K562 (cell line): ENCODE data around the gene RNF215. TPM values are rescaled to one million over a fixed set of nuclear protein-coding genes. Genes with fewer than 3 reads are reported as not detected.

Source experiments
- ARHGAP35 ChIP-seq: fragments of 450-650 bp; IDR thresholded peaks from 2 replicates; pipeline ENCODE4 v1.6.1; 2018; ENCODE audit not compliant: partially characterized antibody
- ASH1L ChIP-seq: fragments of 450-650 bp; IDR thresholded peaks from 2 replicates; pipeline ENCODE4 v1.6.1; 2018; ENCODE audit warnings: borderline replicate concordance, mild to moderate bottlenecking, low read depth; ENCODE audit not compliant: partially characterized antibody
- BCOR ChIP-seq: fragments of 450-650 bp; IDR thresholded peaks from 2 replicates; pipeline ENCODE4 v1.6.1; 2016
- CCNT2 ChIP-seq: IDR thresholded peaks from 2 replicates; pipeline ENCODE4 v1.6.1; 2011; ENCODE audit warnings: borderline replicate concordance, low read depth, mild to moderate bottlenecking, moderate library complexity, mixed read lengths, low read length; ENCODE audit not compliant: insufficient read length; ENCODE audit errors: extremely low read depth
- COPS2 ChIP-seq: fragments of 450-650 bp; conservative IDR thresholded peaks from 2 replicates; pipeline ENCODE4 v1.6.1; 2016; ENCODE audit warnings: mild to moderate bottlenecking, moderate library complexity
- CREB3L1 ChIP-seq: fragments of 450-650 bp; IDR thresholded peaks from 2 replicates; pipeline ENCODE4 v1.6.1; 2014; ENCODE audit warnings: low read depth, mild to moderate bottlenecking, moderate library complexity, borderline replicate concordance
- FOXA1 ChIP-seq: fragments of 450-650 bp; IDR thresholded peaks from 2 replicates; pipeline ENCODE4 v1.6.1; 2016; ENCODE audit warnings: mild to moderate bottlenecking, borderline replicate concordance
- GTF2E2 ChIP-seq: fragments of 200-800 bp; sonication (Bioruptor generic); IDR thresholded peaks from 2 replicates; pipeline ENCODE4 v1.6.1; 2016; ENCODE audit warnings: missing genetic modification characterization, missing compliant biosample characterization
- HDAC2 ChIP-seq: fragments of 450-650 bp; IDR thresholded peaks from 2 replicates; pipeline ENCODE4 v1.6.1; 2016; ENCODE audit warnings: mild to moderate bottlenecking
- MAFG ChIP-seq: fragments of 450-650 bp; conservative IDR thresholded peaks from 2 replicates; pipeline ENCODE4 v1.6.1; 2016; ENCODE audit warnings: missing genetic modification characterization, missing compliant biosample characterization
- PHTF2 ChIP-seq: fragments of 250-450 bp; sonication (Bioruptor Pico); IDR thresholded peaks from 2 replicates; pipeline ENCODE4 v1.5.0; 2021; ENCODE audit warnings: mild to moderate bottlenecking
- POLR2AphosphoS5 ChIP-seq: IDR thresholded peaks from 2 replicates; pipeline ENCODE4 v1.6.1; 2011; ENCODE audit warnings: mild to moderate bottlenecking, low read depth, low read length, moderate library complexity; ENCODE audit not compliant: control insufficient read depth, insufficient read depth
- PTTG1 ChIP-seq: fragments of 450-650 bp; IDR thresholded peaks from 2 replicates; pipeline ENCODE4 v1.6.1; 2016; ENCODE audit warnings: low read depth, mild to moderate bottlenecking, missing genetic modification characterization, missing compliant biosample characterization
- TAF7 ChIP-seq: fragments of 450-650 bp; IDR thresholded peaks from 2 replicates; pipeline ENCODE4 v1.6.1; 2016; ENCODE audit warnings: missing genetic modification characterization, missing compliant biosample characterization
- THRAP3 ChIP-seq: fragments of 450-650 bp; IDR thresholded peaks from 2 replicates; pipeline ENCODE4 v1.6.1; 2016; ENCODE audit warnings: mild to moderate bottlenecking, inconsistent platforms, borderline replicate concordance
- USF1 ChIP-seq: sonication (generic); formaldehyde crosslinking; IDR thresholded peaks from 2 replicates; pipeline ENCODE4 v1.9.0; 2022; ENCODE audit warnings: mild to moderate bottlenecking, missing genetic modification reagents
- polyA plus RNA-seq, 8 experiments: library from polyadenylated mRNA; depleted of rRNA in 4 of 8; stranded (reverse) in 5 of 8; unstranded in 3 of 8; fragments of >200 nt; fragmentation: Nextera tagmentation in 2 of 8; fragmentation: Illumina TruSeq in 1 of 8; extraction: Ambion mirVana in 2 of 8; extraction: Trizol in 1 of 8; gene quantifications; 2 replicates each; pipeline versions ENCODE4 v1.2.1 to v1.2.3, GENCODE V29; 2011 to 2014; ENCODE audit warnings: inconsistent platforms in 1 of 8, missing spikeins in 1 of 8
- total RNA-seq, 7 experiments: library from RNA; depleted of rRNA in 6 of 7; stranded (reverse); fragments of >200 nt in 6 of 7; fragmentation: Illumina TruSeq in 2 of 7; extraction: Trizol in 2 of 7; gene quantifications; 2 replicates each; pipeline versions ENCODE4 v1.2.1 to v1.2.3, GENCODE V29; 2011 to 2021; ENCODE audit warnings: low replicate concordance in 1 of 7
- TF ChIP-seq, protein P1 (sequence below): sonication (generic); formaldehyde crosslinking; IDR thresholded peaks from 2 replicates; pipeline ENCODE4 v1.8.1; 2023; ENCODE audit warnings: mild to moderate bottlenecking, missing genetic modification reagents, moderate library complexity
- TF ChIP-seq, protein P2 (sequence below): sonication (generic); formaldehyde crosslinking; IDR thresholded peaks from 2 replicates; pipeline ENCODE4 v1.8.0; 2023; ENCODE audit warnings: mild to moderate bottlenecking, missing genetic modification reagents
- TF ChIP-seq, protein P3 (sequence below): fragments of 200-800 bp; sonication (Bioruptor generic); IDR thresholded peaks from 2 replicates; pipeline ENCODE4 v1.6.1; 2017; ENCODE audit warnings: missing genetic modification characterization, missing compliant biosample characterization

Gene RNF215
- total and polyA plus RNA-seq, 9 of the 15 experiments (the other 6 are each of a cell fraction or from before 2014, with no cell fraction given) = 0.08 to 9.8 (median 2.7) TPM

- TF ChIP-seq, protein P1, sequence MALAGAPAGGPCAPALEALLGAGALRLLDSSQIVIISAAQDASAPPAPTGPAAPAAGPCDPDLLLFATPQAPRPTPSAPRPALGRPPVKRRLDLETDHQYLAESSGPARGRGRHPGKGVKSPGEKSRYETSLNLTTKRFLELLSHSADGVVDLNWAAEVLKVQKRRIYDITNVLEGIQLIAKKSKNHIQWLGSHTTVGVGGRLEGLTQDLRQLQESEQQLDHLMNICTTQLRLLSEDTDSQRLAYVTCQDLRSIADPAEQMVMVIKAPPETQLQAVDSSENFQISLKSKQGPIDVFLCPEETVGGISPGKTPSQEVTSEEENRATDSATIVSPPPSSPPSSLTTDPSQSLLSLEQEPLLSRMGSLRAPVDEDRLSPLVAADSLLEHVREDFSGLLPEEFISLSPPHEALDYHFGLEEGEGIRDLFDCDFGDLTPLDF (CRISPR knock-in tag) = peak; percentile 60; the same call in 1 of the 2 replicates
- no peak for TF ChIP-seq PHTF2 (CRISPR knock-in tag)
- no peak for TF ChIP-seq HDAC2
- TF ChIP-seq COPS2 = no peak
- TF ChIP-seq, protein P2, sequence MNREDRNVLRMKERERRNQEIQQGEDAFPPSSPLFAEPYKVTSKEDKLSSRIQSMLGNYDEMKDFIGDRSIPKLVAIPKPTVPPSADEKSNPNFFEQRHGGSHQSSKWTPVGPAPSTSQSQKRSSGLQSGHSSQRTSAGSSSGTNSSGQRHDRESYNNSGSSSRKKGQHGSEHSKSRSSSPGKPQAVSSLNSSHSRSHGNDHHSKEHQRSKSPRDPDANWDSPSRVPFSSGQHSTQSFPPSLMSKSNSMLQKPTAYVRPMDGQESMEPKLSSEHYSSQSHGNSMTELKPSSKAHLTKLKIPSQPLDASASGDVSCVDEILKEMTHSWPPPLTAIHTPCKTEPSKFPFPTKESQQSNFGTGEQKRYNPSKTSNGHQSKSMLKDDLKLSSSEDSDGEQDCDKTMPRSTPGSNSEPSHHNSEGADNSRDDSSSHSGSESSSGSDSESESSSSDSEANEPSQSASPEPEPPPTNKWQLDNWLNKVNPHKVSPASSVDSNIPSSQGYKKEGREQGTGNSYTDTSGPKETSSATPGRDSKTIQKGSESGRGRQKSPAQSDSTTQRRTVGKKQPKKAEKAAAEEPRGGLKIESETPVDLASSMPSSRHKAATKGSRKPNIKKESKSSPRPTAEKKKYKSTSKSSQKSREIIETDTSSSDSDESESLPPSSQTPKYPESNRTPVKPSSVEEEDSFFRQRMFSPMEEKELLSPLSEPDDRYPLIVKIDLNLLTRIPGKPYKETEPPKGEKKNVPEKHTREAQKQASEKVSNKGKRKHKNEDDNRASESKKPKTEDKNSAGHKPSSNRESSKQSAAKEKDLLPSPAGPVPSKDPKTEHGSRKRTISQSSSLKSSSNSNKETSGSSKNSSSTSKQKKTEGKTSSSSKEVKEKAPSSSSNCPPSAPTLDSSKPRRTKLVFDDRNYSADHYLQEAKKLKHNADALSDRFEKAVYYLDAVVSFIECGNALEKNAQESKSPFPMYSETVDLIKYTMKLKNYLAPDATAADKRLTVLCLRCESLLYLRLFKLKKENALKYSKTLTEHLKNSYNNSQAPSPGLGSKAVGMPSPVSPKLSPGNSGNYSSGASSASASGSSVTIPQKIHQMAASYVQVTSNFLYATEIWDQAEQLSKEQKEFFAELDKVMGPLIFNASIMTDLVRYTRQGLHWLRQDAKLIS (CRISPR knock-in tag) = no peak
- TF ChIP-seq POLR2AphosphoS5 = no peak
- TF ChIP-seq MAFG (tag) = no peak
- no peak for TF ChIP-seq THRAP3
- no peak for TF ChIP-seq ASH1L
- TF ChIP-seq TAF7 = 0 out of 2 replicates have a peak, but pooled peaks have one; percentile 14
- TF ChIP-seq ARHGAP35 = no peak
- no peak for TF ChIP-seq FOXA1
- TF ChIP-seq, protein P3, sequence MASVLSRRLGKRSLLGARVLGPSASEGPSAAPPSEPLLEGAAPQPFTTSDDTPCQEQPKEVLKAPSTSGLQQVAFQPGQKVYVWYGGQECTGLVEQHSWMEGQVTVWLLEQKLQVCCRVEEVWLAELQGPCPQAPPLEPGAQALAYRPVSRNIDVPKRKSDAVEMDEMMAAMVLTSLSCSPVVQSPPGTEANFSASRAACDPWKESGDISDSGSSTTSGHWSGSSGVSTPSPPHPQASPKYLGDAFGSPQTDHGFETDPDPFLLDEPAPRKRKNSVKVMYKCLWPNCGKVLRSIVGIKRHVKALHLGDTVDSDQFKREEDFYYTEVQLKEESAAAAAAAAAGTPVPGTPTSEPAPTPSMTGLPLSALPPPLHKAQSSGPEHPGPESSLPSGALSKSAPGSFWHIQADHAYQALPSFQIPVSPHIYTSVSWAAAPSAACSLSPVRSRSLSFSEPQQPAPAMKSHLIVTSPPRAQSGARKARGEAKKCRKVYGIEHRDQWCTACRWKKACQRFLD = 0 out of 2 replicates have a peak, but pooled peaks have one; percentile 7
- TF ChIP-seq BCOR = no peak
- peak; percentile 36 for TF ChIP-seq CCNT2
- no peak for TF ChIP-seq PTTG1 (tag)
- TF ChIP-seq CREB3L1 = peak; percentile 63; the same call in 1 of the 2 replicates
- no peak for TF ChIP-seq USF1 (CRISPR knock-in tag)
- no peak for TF ChIP-seq GTF2E2 (tag)
These were observed 30.6 kb downstream of the RNF215 start, which contains the start of the genes CCDC157 and SF3A1 (continued) for GRCh38 chr22:30356449-30357235.
